A549 (cell line): ENCODE measurements around the gene KCNQ1. TPM values are rescaled to one million over a fixed set of nuclear protein-coding genes. Genes with fewer than 3 reads are reported as not detected.

ENCODE experiments used
- ATAC-seq, 2 experiments: fragments of 200-7000 bp in 1 of 2; fragments of >200 bp in 1 of 2; cut with Nextera tagmentation in 1 of 2; cut with Tn5 transposase in 1 of 2; 3 replicates each; pipeline versions ENCODE4 v1.8.0 to v1.9.1; 2018 to 2020; ENCODE audit warnings: mild to moderate bottlenecking in 1 of 2, moderate library complexity in 1 of 2
- CTCF ChIA-PET: fragments of 300-600 bp; sonication (Branson Sonifier 250); formaldehyde crosslinking; extraction: SDS; loops from one replicate; lab custom pipeline; 2021; ENCODE audit warnings: antibody characterized with exemption, inconsistent platforms; lab: Yijun Ruan, JAX
- POLR2A ChIA-PET: fragments of 350-600 bp; formaldehyde crosslinking; extraction: SDS; loops from one replicate; lab custom pipeline; 2021; ENCODE audit warnings: antibody characterized with exemption, inconsistent platforms; lab: Yijun Ruan, JAX
- DNase-seq, 2 experiments: peaks; one replicate each; pipeline versions ENCODE4 v3.0.0 to v3.0.0-alpha.2; 2011 to 2016; ENCODE audit warnings: low read depth in 1 of 2, low spot score in 1 of 2
- FAIRE-seq: peaks from 2 replicates; lab custom pipeline; 2011; peaks lifted over from hg19 to GRCh38; lab: Jason Lieb, UNC
- H3K27ac ChIP-seq, 2 experiments: fragments of >200 bp; sonication (Bioruptor Twin); formaldehyde crosslinking; 3 replicates each; pipeline ENCODE4 v1.5.1; 2016 to 2017
- H3K4me1 ChIP-seq: fragments of >200 bp; sonication (Bioruptor Twin); formaldehyde crosslinking; 3 replicates; pipeline ENCODE4 v1.6.1; 2016
- H3K4me2 ChIP-seq: fragments of >200 bp; sonication (Bioruptor Twin); formaldehyde crosslinking; 3 replicates; pipeline ENCODE4 v1.6.1; 2016
- H3K4me3 ChIP-seq: fragments of >200 bp; sonication (Bioruptor Twin); formaldehyde crosslinking; 3 replicates; pipeline ENCODE4 v1.5.1; 2016
- H3K9me3 ChIP-seq: fragments of >200 bp; sonication (Bioruptor Twin); formaldehyde crosslinking; 3 replicates; pipeline ENCODE4 v1.6.1; 2016
- BHLHE40 ChIP-seq: IDR thresholded peaks from 2 replicates; pipeline ENCODE4 v1.6.1; 2012; ENCODE audit warnings: low read depth, low read length, inconsistent platforms
- CEBPB ChIP-seq, 2 experiments: fragments of >200 bp in 1 of 2; sonication (Bioruptor Twin) in 1 of 2; formaldehyde crosslinking in 1 of 2; IDR thresholded peaks; 2 replicates each; pipeline ENCODE4 v1.6.1; 2012 to 2016
- EHF ChIP-seq: fragments of 250-450 bp; sonication (Bioruptor Pico); IDR thresholded peaks from 2 replicates; pipeline ENCODE4 v1.5.0; 2020; ENCODE audit warnings: mild to moderate bottlenecking
- EHMT2 ChIP-seq: fragments of 200-600 bp; sonication (generic); IDR thresholded peaks from 2 replicates; pipeline ENCODE4 v1.6.1; 2016; ENCODE audit warnings: antibody characterized with exemption, low read depth, mild to moderate bottlenecking, moderate library complexity
- EP300 ChIP-seq, 2 experiments: fragments of >200 bp; sonication (Bioruptor Twin); formaldehyde crosslinking; IDR thresholded peaks; 2 replicates in 1 of 2; 3 replicates in 1 of 2; pipeline ENCODE4 v1.6.1; 2016 to 2017
- HDAC2 ChIP-seq: fragments of 200-600 bp; sonication (generic); IDR thresholded peaks from 2 replicates; pipeline ENCODE4 v1.6.1; 2016
- HOXB13 ChIP-seq: fragments of 250-450 bp; sonication (Bioruptor Pico); IDR thresholded peaks from 2 replicates; pipeline ENCODE4 v1.5.0; 2020; ENCODE audit warnings: low read depth, mild to moderate bottlenecking, moderate library complexity
- HOXB5 ChIP-seq: fragments of 250-450 bp; sonication (Bioruptor Pico); IDR thresholded peaks from 2 replicates; pipeline ENCODE4 v1.5.0; 2020; ENCODE audit warnings: mild to moderate bottlenecking, moderate library complexity
- KDM5A ChIP-seq: fragments of 200-600 bp; sonication (generic); IDR thresholded peaks from 2 replicates; pipeline ENCODE4 v1.6.1; 2016; ENCODE audit warnings: antibody characterized with exemption, mild to moderate bottlenecking
- MAFK ChIP-seq: fragments of 450-650 bp; IDR thresholded peaks from 2 replicates; pipeline ENCODE4 v1.6.1; 2014; ENCODE audit not compliant: partially characterized antibody
- POLR2AphosphoS2 ChIP-seq: conservative IDR thresholded peaks from 2 replicates; pipeline ENCODE4 v1.6.1; 2012; ENCODE audit warnings: low read length, improper control_type of control experiment, inconsistent platforms
- RAD21 ChIP-seq, 2 experiments: fragments of >200 bp in 1 of 2; sonication (Bioruptor Twin) in 1 of 2; formaldehyde crosslinking in 1 of 2; IDR thresholded peaks in 1 of 2; conservative IDR thresholded peaks in 1 of 2; 2 replicates in 1 of 2; 3 replicates in 1 of 2; pipeline ENCODE4 v1.6.1; 2012 to 2018; ENCODE audit warnings: inconsistent platforms in 1 of 2
- RCOR1 ChIP-seq: fragments of 150-350 bp; IDR thresholded peaks from 2 replicates; pipeline ENCODE4 v1.6.1; 2014; ENCODE audit warnings: antibody characterized with exemption, low read length, low read depth
- RFX5 ChIP-seq: fragments of 450-650 bp; IDR thresholded peaks from 2 replicates; pipeline ENCODE4 v1.7.1; 2014; ENCODE audit warnings: antibody characterized with exemption, mild to moderate bottlenecking, moderate library complexity
- RNF2 ChIP-seq: fragments of 200-600 bp; sonication (generic); IDR thresholded peaks from 2 replicates; pipeline ENCODE4 v1.6.1; 2016; ENCODE audit warnings: low read depth, mild to moderate bottlenecking, antibody characterized with exemption, moderate library complexity, borderline replicate concordance
- SMC3 ChIP-seq: fragments of >200 bp; sonication (Bioruptor Twin); formaldehyde crosslinking; IDR thresholded peaks from 3 replicates; pipeline ENCODE4 v1.6.1; 2018; ENCODE audit warnings: inconsistent platforms
- SREBF2 ChIP-seq: fragments of 450-650 bp; IDR thresholded peaks from 2 replicates; pipeline ENCODE4 v1.6.1; 2014; ENCODE audit warnings: mild to moderate bottlenecking, moderate library complexity
- TFCP2L1 ChIP-seq: fragments of 250-450 bp; sonication (Bioruptor Pico); IDR thresholded peaks from 2 replicates; pipeline ENCODE4 v1.5.0; 2021; ENCODE audit warnings: mild to moderate bottlenecking
- TP53 ChIP-seq: fragments of 250-450 bp; sonication (Bioruptor Pico); IDR thresholded peaks from 2 replicates; pipeline ENCODE4 v1.5.0; 2021; ENCODE audit warnings: mild to moderate bottlenecking, moderate library complexity
- ZC3H11A ChIP-seq: fragments of 450-650 bp; IDR thresholded peaks from 2 replicates; pipeline ENCODE4 v1.6.1; 2014; ENCODE audit warnings: antibody characterized with exemption, mild to moderate bottlenecking
- ZFP36 ChIP-seq: fragments of 450-650 bp; IDR thresholded peaks from 2 replicates; pipeline ENCODE4 v1.6.1; 2014; ENCODE audit warnings: borderline replicate concordance; ENCODE audit not compliant: partially characterized antibody
- ZNF302 ChIP-seq: fragments of 250-450 bp; sonication (Bioruptor Pico); IDR thresholded peaks from 2 replicates; pipeline ENCODE4 v1.9.0; 2021; ENCODE audit warnings: inconsistent platforms, mild to moderate bottlenecking, moderate library complexity
- WGBS: methylation state at CpG from one replicate; pipeline ENCODE4 v1.1.6; 2017; ENCODE audit errors: missing lambda C conversion rate; 5-methylcytosine and 5-hydroxymethylcytosine counted together
- polyA plus RNA-seq, 4 experiments: library from polyadenylated mRNA; depleted of rRNA in 3 of 4; stranded (reverse); fragments of >200 nt; fragmentation: RNase III in 1 of 4; extraction: RNeasy Plus Mini Kit Qiagen cat#74134 plus additional on column Dnase treatment in 1 of 4; gene quantifications; 2 replicates in 3 of 4; 3 replicates in 1 of 4; pipeline ENCODE4 v1.2.3, GENCODE V29; 2011 to 2017
- TF ChIP-seq, protein P1 (sequence below): fragments of 250-450 bp; sonication (Bioruptor Pico); IDR thresholded peaks from 2 replicates; pipeline ENCODE4 v1.5.0; 2021; ENCODE audit warnings: mild to moderate bottlenecking, moderate library complexity, borderline replicate concordance

KCNQ1 gene
- polyA plus RNA-seq, 2 of the 4 experiments (the other 2 are of a cell fraction), result 0.14 to 0.17 TPM

DNA sequence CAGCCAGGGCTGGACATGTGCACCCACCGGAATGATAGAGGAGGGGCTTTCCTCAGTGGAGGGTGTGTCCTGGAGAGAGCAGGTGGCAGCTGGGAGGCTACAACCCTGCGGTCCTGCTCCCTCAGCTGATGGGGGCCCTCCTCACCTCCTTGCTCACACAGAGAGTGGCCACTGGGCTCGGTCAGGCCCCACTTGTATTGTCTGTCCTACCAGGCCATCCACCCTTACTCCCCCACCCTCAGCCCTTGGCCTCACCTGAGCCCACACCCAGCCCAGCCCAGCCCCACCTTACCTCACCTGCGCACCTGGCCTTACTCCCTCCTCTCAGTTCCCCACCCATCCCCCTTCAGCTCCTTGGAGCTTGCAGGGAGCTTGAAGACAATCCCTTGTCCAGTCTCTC lies 3.6 kb upstream of the KCNQ1 start:
- ChIA-PET POLR2A (no interaction called here), CTCF (interaction anchor here (0.6 to 6.6 kb wide), 5 partner anchors 20 to 796 kb away, joined by 3 to 49 read pairs (median 5); no protein-coding TSS in a partner anchor)
- ATAC-seq (no peak), FAIRE-seq (no peak), DNase-seq (no peak)
- Histone ChIP-seq H3K4me1 (peaks cover 6% of the 10 kb centered on the region), H3K27ac (no peak overlapping the region), H3K4me2 (no peak overlapping the region), H3K4me3 (no peak overlapping the region), H3K9me3 (peaks cover 17% of the 10 kb centered on the region)
- 32% methylated on average over 4 of the region's 4 CpGs for WGBS
- TF ChIP-seq HOXB5 (CRISPR knock-in tag), result no peak
- TF ChIP-seq BHLHE40, result no peak
- no peak for TF ChIP-seq CEBPB (IDR thresholded peaks at IDR 0.05)
- no peak for TF ChIP-seq POLR2AphosphoS2
- no peak for TF ChIP-seq SREBF2
- no peak for TF ChIP-seq HDAC2
- no peak for TF ChIP-seq EP300 (IDR thresholded peaks at IDR 0.05)
- no peak for TF ChIP-seq ZNF302 (CRISPR knock-in tag)
- TF ChIP-seq ZC3H11A, result no peak
- TF ChIP-seq EHF (CRISPR knock-in tag), result no peak

DNA sequence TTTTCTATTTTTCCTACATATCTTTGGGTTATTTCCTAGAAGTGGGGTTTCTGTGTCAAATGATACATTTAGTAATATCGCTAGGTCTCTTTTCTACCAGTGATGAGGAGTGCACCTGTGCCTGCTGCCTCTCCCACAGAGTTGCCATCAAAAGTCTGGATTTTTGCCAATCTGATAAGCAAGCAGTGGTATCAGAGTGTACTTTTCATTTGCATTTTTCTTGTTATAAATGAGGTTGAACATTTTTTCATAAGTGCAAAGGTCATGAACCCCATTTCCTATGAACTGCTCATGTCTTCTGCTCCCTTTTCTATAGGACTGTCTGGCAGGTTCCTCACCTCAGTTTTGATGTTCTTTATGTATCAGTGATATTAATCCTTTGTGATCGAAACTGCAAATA lies 2.2 kb upstream of the KCNQ1 start:
- Histone ChIP-seq H3K9me3 (peaks cover 17% of the 10 kb centered on the region), H3K4me1 (peaks cover 6% of the 10 kb centered on the region), H3K4me3 (no peak overlapping the region), H3K27ac (no peak overlapping the region)
- DNase-seq (no peak), ATAC-seq (no peak)
- POLR2A ChIA-PET, result no interaction called here
- CTCF ChIA-PET, result interaction anchor here (0.6 to 2.0 kb wide), 5 partner anchors 22 to 257 kb away, joined by 3 to 8 read pairs (median 6); no protein-coding TSS in a partner anchor
- 54% methylated on average over 2 of the region's 2 CpGs for WGBS
- TF ChIP-seq EHMT2 (no peak), HDAC2 (no peak), EP300 (IDR thresholded peaks at IDR 0.05) (no peak), SMC3 (no peak), CEBPB (IDR thresholded peaks at IDR 0.05) (no peak), ZFP36 (no peak), RFX5 (no peak), KDM5A (no peak), HOXB13 (CRISPR knock-in tag) (no peak), TP53 (CRISPR knock-in tag) (no peak), RCOR1 (no peak), RAD21 (conservative IDR thresholded peaks at IDR 0.05 in 1 of 2, IDR thresholded peaks at IDR 0.05 in 1 of 2) (no peak), TFCP2L1 (CRISPR knock-in tag) (no peak)
- TF ChIP-seq, protein P1, sequence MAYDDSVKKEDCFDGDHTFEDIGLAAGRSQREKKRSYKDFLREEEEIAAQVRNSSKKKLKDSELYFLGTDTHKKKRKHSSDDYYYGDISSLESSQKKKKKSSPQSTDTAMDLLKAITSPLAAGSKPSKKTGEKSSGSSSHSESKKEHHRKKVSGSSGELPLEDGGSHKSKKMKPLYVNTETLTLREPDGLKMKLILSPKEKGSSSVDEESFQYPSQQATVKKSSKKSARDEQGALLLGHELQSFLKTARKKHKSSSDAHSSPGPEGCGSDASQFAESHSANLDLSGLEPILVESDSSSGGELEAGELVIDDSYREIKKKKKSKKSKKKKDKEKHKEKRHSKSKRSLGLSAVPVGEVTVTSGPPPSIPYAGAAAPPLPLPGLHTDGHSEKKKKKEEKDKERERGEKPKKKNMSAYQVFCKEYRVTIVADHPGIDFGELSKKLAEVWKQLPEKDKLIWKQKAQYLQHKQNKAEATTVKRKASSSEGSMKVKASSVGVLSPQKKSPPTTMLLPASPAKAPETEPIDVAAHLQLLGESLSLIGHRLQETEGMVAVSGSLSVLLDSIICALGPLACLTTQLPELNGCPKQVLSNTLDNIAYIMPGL (CRISPR knock-in tag), result no peak
- TF ChIP-seq, all 56 proteins: peak for 0
- no peak overlapping the region for H3K4me2 ChIP-seq
- FAIRE-seq, result no peak

DNA sequence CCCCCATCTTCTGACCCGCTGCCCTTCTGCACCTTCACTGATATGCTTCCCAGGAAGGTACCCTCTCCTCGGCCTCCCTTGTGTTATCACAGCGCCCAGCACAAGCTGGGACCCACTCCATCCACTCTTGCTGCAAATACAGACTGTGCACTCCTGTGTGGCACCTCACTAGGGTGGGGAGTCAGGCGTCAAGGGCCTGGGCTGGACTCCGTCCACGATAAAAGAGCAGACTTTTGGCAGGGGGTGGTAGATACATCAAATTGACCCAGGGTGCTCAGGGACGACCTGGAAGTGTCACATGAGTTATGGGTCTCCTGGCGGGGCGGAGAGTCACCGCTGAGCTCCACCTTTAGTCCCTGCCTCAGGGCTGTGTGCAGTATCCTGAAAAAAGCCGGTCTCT lies 1.4 kb upstream of the KCNQ1 start:
- Histone ChIP-seq H3K27ac (no peak overlapping the region), H3K4me2 (no peak overlapping the region), H3K4me3 (no peak overlapping the region), H3K4me1 (peaks cover 6% of the 10 kb centered on the region), H3K9me3 (peaks cover 17% of the 10 kb centered on the region)
- FAIRE-seq, result no peak
- no peak for ATAC-seq
- ChIA-PET CTCF (interaction anchor here (1.0 to 4.2 kb wide), 5 partner anchors 22 to 138 kb away, joined by 3 to 16 read pairs (median 4); no protein-coding TSS in a partner anchor), POLR2A (no interaction called here)
- DNase-seq, result no peak
- 34% methylated on average over 10 of the region's 11 CpGs for WGBS
- TF ChIP-seq HOXB13 (CRISPR knock-in tag), result no peak
- TF ChIP-seq MAFK, result no peak
- TF ChIP-seq RNF2, result no peak
- TF ChIP-seq EHMT2, result no peak
- TF ChIP-seq SREBF2, result no peak
